HepG2 (cell line): Measurements from ENCODE around the gene MBD3. TPM values are rescaled to one million over a fixed set of nuclear protein-coding genes. Genes with fewer than 3 reads are reported as not detected.

ENCODE experiments used
- AGO1 ChIP-seq: fragments of 200-400 bp; formaldehyde crosslinking; IDR thresholded peaks from 2 replicates; pipeline ENCODE4 v1.6.1; 2017; ENCODE audit warnings: mild to moderate bottlenecking, low read depth, low read length, moderate library complexity; ENCODE audit not compliant: poor library complexity, severe bottlenecking
- AGO2 ChIP-seq: fragments of 200-400 bp; formaldehyde crosslinking; optimal IDR thresholded peaks from 2 replicates; pipeline ENCODE3; 2017; ENCODE audit warnings: mild to moderate bottlenecking, low read depth, low read length, moderate library complexity
- AKAP8 ChIP-seq: sonication (generic); formaldehyde crosslinking; IDR thresholded peaks from 2 replicates; pipeline ENCODE4 v1.5.1; 2020; ENCODE audit warnings: mild to moderate bottlenecking, missing genetic modification reagents
- CCDC6 ChIP-seq: sonication (generic); formaldehyde crosslinking; IDR thresholded peaks from 2 replicates; pipeline ENCODE4 v1.8.1; 2022; ENCODE audit warnings: mild to moderate bottlenecking, missing genetic modification reagents, moderate library complexity
- CREB1 ChIP-seq, 2 experiments: fragments of 450-650 bp in 1 of 2; IDR thresholded peaks; 2 replicates each; pipeline ENCODE4 v1.6.1; 2016 to 2017; ENCODE audit warnings: control low read depth in 1 of 2, mild to moderate bottlenecking in 1 of 2, missing compliant biosample characterization in 1 of 2, missing genetic modification characterization in 1 of 2
- GABPB1 ChIP-seq: IDR thresholded peaks from 2 replicates; pipeline ENCODE4 v1.6.1; 2016; ENCODE audit warnings: mild to moderate bottlenecking, missing genetic modification reagents, moderate library complexity, missing compliant biosample characterization
- HES4 ChIP-seq: sonication (generic); formaldehyde crosslinking; IDR thresholded peaks from 2 replicates; pipeline ENCODE4 v1.9.0; 2021; ENCODE audit warnings: mild to moderate bottlenecking, missing genetic modification reagents, borderline replicate concordance
- HNRNPL ChIP-seq: fragments of 200-400 bp; formaldehyde crosslinking; IDR thresholded peaks from 2 replicates; pipeline ENCODE4 v1.6.1; 2017; ENCODE audit warnings: mild to moderate bottlenecking, low read depth, low read length
- NCOA2 ChIP-seq: sonication (generic); formaldehyde crosslinking; IDR thresholded peaks from 2 replicates; pipeline ENCODE4 v1.8.0; 2022; ENCODE audit warnings: inconsistent platforms
- PAWR ChIP-seq: sonication (generic); formaldehyde crosslinking; IDR thresholded peaks from 2 replicates; pipeline ENCODE4 v1.4.0; 2020; ENCODE audit warnings: missing genetic modification reagents, mild to moderate bottlenecking, borderline replicate concordance
- POLR2AphosphoS5 ChIP-seq: IDR thresholded peaks from 2 replicates; pipeline ENCODE4 v1.6.1; 2012; ENCODE audit warnings: low read depth, low read length
- POLR2G ChIP-seq: fragments of 200-400 bp; formaldehyde crosslinking; IDR thresholded peaks from 2 replicates; pipeline ENCODE4 v1.6.1; 2018; ENCODE audit warnings: mild to moderate bottlenecking, low read depth, low read length, moderate library complexity
- RAD21 ChIP-seq: fragments of 450-650 bp; formaldehyde crosslinking; IDR thresholded peaks from 2 replicates; pipeline ENCODE4 v1.5.0; 2020; ENCODE audit warnings: mild to moderate bottlenecking
- SP1 ChIP-seq, 2 experiments: fragments of 450-650 bp in 1 of 2; sonication (generic) in 1 of 2; formaldehyde crosslinking in 1 of 2; IDR thresholded peaks; 2 replicates each; pipeline versions ENCODE4 v1.4.0 to v1.6.1; 2016 to 2020; ENCODE audit warnings: missing genetic modification reagents in 1 of 2
- SP5 ChIP-seq: IDR thresholded peaks from 2 replicates; pipeline ENCODE4 v1.6.1; 2016; ENCODE audit warnings: low read depth, borderline replicate concordance
- TEAD3 ChIP-seq: optimal IDR thresholded peaks from 2 replicates; pipeline ENCODE3; 2016; ENCODE audit warnings: borderline replicate concordance
- TOPORS ChIP-seq: sonication (generic); formaldehyde crosslinking; IDR thresholded peaks from 2 replicates; pipeline ENCODE4 v1.8.0; 2023; ENCODE audit warnings: mild to moderate bottlenecking, missing genetic modification reagents
- ZNF274 ChIP-seq: sonication (generic); formaldehyde crosslinking; IDR thresholded peaks from 2 replicates; pipeline ENCODE4 v1.5.1; 2020; ENCODE audit warnings: mild to moderate bottlenecking, missing genetic modification reagents
- ZNF317 ChIP-seq: sonication (generic); formaldehyde crosslinking; IDR thresholded peaks from 2 replicates; pipeline ENCODE4 v1.5.0; 2020; ENCODE audit warnings: mild to moderate bottlenecking, missing genetic modification reagents
- ZNF350 ChIP-seq: sonication (generic); formaldehyde crosslinking; IDR thresholded peaks from 2 replicates; pipeline ENCODE4 v1.4.0; 2020; ENCODE audit warnings: mild to moderate bottlenecking, low read depth, missing genetic modification reagents, borderline replicate concordance
- ZNF451 ChIP-seq: sonication (generic); formaldehyde crosslinking; IDR thresholded peaks from 2 replicates; pipeline ENCODE4 v1.5.0; 2020; ENCODE audit warnings: mild to moderate bottlenecking, missing genetic modification reagents
- ZNF501 ChIP-seq: sonication (generic); formaldehyde crosslinking; IDR thresholded peaks from 2 replicates; pipeline ENCODE4 v1.5.1; 2020; ENCODE audit warnings: mild to moderate bottlenecking, moderate library complexity, missing genetic modification reagents
- ZNF619 ChIP-seq: sonication (generic); formaldehyde crosslinking; IDR thresholded peaks from 2 replicates; pipeline ENCODE4 v1.4.0; 2020; ENCODE audit warnings: mild to moderate bottlenecking, missing genetic modification reagents
- ZNF670 ChIP-seq: sonication (generic); formaldehyde crosslinking; IDR thresholded peaks from 2 replicates; pipeline ENCODE4 v1.8.0; 2022; ENCODE audit warnings: mild to moderate bottlenecking, missing genetic modification reagents, borderline replicate concordance
- ZNF782 ChIP-seq: sonication (generic); formaldehyde crosslinking; IDR thresholded peaks from 2 replicates; pipeline ENCODE4 v1.4.0; 2020; ENCODE audit warnings: missing genetic modification reagents, mild to moderate bottlenecking, borderline replicate concordance
- ZNF891 ChIP-seq: sonication (generic); formaldehyde crosslinking; IDR thresholded peaks from 2 replicates; pipeline ENCODE4 v1.5.0; 2020; ENCODE audit warnings: mild to moderate bottlenecking, missing genetic modification reagents
- polyA plus RNA-seq, 8 experiments: library from polyadenylated mRNA; depleted of rRNA in 3 of 8; stranded (reverse) in 7 of 8; unstranded in 1 of 8; fragments of >200 nt; fragmentation: Illumina TruSeq in 4 of 8; extraction: Trizol in 4 of 8; gene quantifications; 2 replicates each; pipeline versions ENCODE4 v1.2.1 to v1.2.3, GENCODE V29; 2011 to 2016; ENCODE audit warnings: low read depth in 4 of 8, missing spikeins in 1 of 8, mixed read lengths in 1 of 8; ENCODE audit not compliant: insufficient read depth in 1 of 8
- total RNA-seq, 5 experiments: library from RNA; depleted of rRNA; stranded (reverse); fragments of >200 nt; fragmentation: Illumina TruSeq; extraction: Trizol; gene quantifications; 2 replicates each; pipeline ENCODE4 v1.2.3, GENCODE V29; 2016; ENCODE audit warnings: low read depth in 1 of 5
- TF ChIP-seq, protein P1 (sequence below): sonication (generic); formaldehyde crosslinking; IDR thresholded peaks from 2 replicates; pipeline ENCODE4 v1.4.0; 2020; ENCODE audit warnings: mild to moderate bottlenecking, missing genetic modification reagents
- TF ChIP-seq, protein P2 (sequence below): sonication (generic); formaldehyde crosslinking; IDR thresholded peaks from 2 replicates; pipeline ENCODE4 v1.4.0; 2020; ENCODE audit warnings: missing genetic modification reagents

MBD3 gene
- total and polyA plus RNA-seq, 2 of the 13 experiments (the other 11 are each of a cell fraction or from before 2014, with no cell fraction given), result 21.2 to 76.9 TPM

DNA sequence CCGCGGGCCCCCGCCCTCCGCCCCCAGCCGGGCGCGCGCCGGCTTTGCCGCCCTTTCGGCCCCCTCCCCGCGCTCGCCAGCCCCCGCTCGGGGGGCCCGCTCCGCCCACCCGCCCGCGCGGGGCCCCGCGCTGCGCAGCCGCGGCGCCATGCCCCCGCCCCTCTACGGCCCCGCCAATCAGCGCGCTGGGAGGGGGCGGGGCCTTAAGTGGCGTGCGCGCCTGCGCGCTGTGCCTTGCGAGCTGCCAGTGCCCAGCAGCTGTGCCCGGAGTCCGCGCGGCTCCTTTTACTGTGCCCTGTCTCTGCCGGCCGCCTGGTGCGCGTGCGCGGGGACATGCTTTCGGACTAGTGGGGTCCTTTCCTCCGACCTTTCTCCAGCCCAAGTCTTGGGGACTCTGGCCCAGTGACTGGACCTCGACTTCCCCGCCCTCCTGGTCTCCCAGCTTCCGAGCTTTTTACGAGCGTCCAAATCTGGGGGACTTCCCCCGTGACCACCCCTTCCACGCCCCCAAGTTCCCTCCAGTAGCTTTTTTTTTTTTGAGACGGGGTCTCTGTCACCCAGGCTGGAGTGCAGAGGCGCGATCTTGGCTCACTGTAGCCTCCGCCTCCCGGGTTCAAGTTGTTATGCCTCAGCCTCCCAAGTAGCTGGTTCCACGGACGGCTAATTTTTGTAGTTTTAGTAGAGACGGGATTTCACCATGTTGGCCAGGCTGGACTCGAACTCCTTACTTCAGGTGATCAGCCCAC lies at the start of gene MBD3 (continued):
- peak; percentile 75 for TF ChIP-seq HNRNPL
- TF ChIP-seq TOPORS (CRISPR knock-in tag), result peak; percentile 31; the same call in 1 of the 2 replicates
- TF ChIP-seq AGO2, result peak; percentile 85
- peak; percentile 94 for TF ChIP-seq AGO1
- peak; percentile 22; the same call in 1 of the 2 replicates for TF ChIP-seq RAD21 (CRISPR knock-in tag)
- TF ChIP-seq ZNF501 (CRISPR knock-in tag), result peak; percentile 54; the same call in 1 of the 2 replicates
- peak; percentile 15; the same call in 1 of the 2 replicates for TF ChIP-seq ZNF891 (CRISPR knock-in tag)
- TF ChIP-seq AKAP8 (CRISPR knock-in tag), result peak; percentile 88; the same call in 1 of the 2 replicates
- peak; percentile 31; the same call in 1 of the 2 replicates for TF ChIP-seq ZNF274 (CRISPR knock-in tag)
- TF ChIP-seq ZNF350 (CRISPR knock-in tag), result 0 out of 2 replicates have a peak, but pooled peaks have one; percentile 43
- peak; percentile 16; the same call in 1 of the 2 replicates for TF ChIP-seq CCDC6 (CRISPR knock-in tag)
- TF ChIP-seq TEAD3 (CRISPR knock-in tag), result peak; percentile 22
- no peak for TF ChIP-seq SP5
- 0 out of 2 replicates have a peak, but pooled peaks have one; percentile 23 for TF ChIP-seq ZNF451 (CRISPR knock-in tag)
- no peak for TF ChIP-seq NCOA2 (CRISPR knock-in tag)
- TF ChIP-seq GABPB1 (CRISPR knock-in tag), result peak; percentile 48; the same call in 1 of the 2 replicates
- TF ChIP-seq ZNF619 (CRISPR knock-in tag), result 0 out of 2 replicates have a peak, but pooled peaks have one; percentile 28
- TF ChIP-seq, protein P1, sequence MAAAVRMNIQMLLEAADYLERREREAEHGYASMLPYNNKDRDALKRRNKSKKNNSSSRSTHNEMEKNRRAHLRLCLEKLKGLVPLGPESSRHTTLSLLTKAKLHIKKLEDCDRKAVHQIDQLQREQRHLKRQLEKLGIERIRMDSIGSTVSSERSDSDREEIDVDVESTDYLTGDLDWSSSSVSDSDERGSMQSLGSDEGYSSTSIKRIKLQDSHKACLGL (CRISPR knock-in tag), result peak; percentile 71; the same call in 1 of the 2 replicates
- TF ChIP-seq ZNF317 (CRISPR knock-in tag), result peak; percentile 32; the same call in 1 of the 2 replicates
- peak; percentile 86 for TF ChIP-seq POLR2AphosphoS5
- TF ChIP-seq POLR2G, result peak; percentile 79
- TF ChIP-seq, protein P2, sequence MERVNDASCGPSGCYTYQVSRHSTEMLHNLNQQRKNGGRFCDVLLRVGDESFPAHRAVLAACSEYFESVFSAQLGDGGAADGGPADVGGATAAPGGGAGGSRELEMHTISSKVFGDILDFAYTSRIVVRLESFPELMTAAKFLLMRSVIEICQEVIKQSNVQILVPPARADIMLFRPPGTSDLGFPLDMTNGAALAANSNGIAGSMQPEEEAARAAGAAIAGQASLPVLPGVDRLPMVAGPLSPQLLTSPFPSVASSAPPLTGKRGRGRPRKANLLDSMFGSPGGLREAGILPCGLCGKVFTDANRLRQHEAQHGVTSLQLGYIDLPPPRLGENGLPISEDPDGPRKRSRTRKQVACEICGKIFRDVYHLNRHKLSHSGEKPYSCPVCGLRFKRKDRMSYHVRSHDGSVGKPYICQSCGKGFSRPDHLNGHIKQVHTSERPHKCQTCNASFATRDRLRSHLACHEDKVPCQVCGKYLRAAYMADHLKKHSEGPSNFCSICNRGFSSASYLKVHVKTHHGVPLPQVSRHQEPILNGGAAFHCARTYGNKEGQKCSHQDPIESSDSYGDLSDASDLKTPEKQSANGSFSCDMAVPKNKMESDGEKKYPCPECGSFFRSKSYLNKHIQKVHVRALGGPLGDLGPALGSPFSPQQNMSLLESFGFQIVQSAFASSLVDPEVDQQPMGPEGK (CRISPR knock-in tag), result peak; percentile 52; the same call in 1 of the 2 replicates
- 0 out of 2 replicates have a peak, but pooled peaks have one; percentile 42 for TF ChIP-seq HES4 (CRISPR knock-in tag)
- no peak for TF ChIP-seq CREB1 (IDR thresholded peaks at IDR 0.05)
- TF ChIP-seq CREB1 (CRISPR knock-in tag; IDR thresholded peaks at IDR 0.05), result no peak
- TF ChIP-seq PAWR, result no peak
- no peak for TF ChIP-seq SP1 (IDR thresholded peaks at IDR 0.05)
- TF ChIP-seq SP1 (CRISPR knock-in tag; IDR thresholded peaks at IDR 0.05), result no peak
- TF ChIP-seq ZNF782 (CRISPR knock-in tag), result peak; percentile 48; the same call in 1 of the 2 replicates
- TF ChIP-seq ZNF670 (CRISPR knock-in tag), result no peak
